Measurements from ENCODE around the gene SPATA31C1. TPM values are rescaled to one million over a fixed set of nuclear protein-coding genes. Genes with fewer than 3 reads are reported as not detected.

SPATA31C1 gene
- total RNA-seq, 3 donors from 2014 or later: not detected

DNA sequence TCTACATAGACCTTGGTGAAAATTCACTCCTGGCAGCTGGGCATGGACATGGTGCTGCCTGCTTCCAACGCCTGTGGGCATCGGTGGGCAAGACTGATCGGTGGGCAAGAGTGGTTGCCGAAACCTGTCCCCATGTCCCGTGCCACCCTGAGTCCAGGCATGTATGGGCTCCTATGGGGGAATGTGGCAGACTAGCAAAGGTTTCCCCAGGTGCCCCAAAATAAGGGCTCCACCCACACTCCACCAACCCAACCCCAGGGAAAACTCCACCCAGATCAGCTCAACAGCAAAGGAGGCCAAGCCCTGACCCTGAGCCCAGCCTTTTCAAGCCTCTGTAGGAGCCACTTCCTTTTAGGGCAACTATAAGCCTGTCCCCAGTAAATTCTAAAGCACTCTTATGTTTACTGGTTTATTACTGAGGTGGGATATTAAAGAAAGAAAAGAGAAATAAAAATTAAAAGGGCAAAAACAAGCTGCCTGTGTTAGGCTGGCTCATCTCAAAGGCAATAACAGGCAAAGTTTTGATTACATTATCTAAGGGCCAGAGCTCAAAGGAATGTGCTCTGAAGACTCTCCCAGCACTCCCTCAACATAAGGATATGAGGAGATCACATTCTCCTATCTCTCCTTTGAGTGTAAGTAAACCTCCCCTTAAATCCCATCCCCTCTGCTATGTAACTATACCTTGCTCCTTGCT, 44.0 kb upstream of the SPATA31C1 start:
- TF ChIP-seq, protein P1, sequence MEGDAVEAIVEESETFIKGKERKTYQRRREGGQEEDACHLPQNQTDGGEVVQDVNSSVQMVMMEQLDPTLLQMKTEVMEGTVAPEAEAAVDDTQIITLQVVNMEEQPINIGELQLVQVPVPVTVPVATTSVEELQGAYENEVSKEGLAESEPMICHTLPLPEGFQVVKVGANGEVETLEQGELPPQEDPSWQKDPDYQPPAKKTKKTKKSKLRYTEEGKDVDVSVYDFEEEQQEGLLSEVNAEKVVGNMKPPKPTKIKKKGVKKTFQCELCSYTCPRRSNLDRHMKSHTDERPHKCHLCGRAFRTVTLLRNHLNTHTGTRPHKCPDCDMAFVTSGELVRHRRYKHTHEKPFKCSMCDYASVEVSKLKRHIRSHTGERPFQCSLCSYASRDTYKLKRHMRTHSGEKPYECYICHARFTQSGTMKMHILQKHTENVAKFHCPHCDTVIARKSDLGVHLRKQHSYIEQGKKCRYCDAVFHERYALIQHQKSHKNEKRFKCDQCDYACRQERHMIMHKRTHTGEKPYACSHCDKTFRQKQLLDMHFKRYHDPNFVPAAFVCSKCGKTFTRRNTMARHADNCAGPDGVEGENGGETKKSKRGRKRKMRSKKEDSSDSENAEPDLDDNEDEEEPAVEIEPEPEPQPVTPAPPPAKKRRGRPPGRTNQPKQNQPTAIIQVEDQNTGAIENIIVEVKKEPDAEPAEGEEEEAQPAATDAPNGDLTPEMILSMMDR (IDR thresholded peaks at IDR 0.05): no peak
- H3K4me3 ChIP-seq: no peak overlapping the region
- DNase-seq (peak in 2 of 3 donors; percentile 47 to 57), ATAC-seq (peak; percentile 84)
- intact Hi-C loops (cut with DNase I, micrococcal nuclease): no loop called here
- H3K4me1 ChIP-seq (ENCODE audit: low read depth): peaks cover 4% of the 10 kb centered on the region
- no peaks in the 10 kb centered on the region for H3K36me3 ChIP-seq (ENCODE audit: low read depth)
- no peaks in the 10 kb centered on the region for H3K9me3 ChIP-seq

DNA sequence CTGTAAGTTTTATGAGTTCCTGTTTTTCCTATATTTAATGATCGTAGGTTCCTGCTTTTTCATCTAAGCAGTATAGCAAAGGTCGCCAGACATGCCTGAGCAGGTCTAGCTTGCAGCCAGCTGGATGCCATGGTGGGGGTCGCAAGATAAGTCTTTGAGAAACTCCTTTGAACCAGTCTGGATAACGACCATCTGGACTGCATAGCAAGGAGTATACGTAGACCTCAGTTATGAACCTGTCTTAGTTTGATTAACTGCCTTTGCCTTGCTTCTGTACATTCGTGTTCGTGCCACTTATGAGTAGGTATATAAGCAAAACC, 43.5 kb upstream of the SPATA31C1 start:
- intact Hi-C loops (cut with DNase I, micrococcal nuclease): no loop called here
- no peak for ATAC-seq
- Histone ChIP-seq H3K4me3 (no peak overlapping the region), H3K9me3 (no peaks in the 10 kb centered on the region), H3K36me3 (ENCODE audit: low read depth) (no peaks in the 10 kb centered on the region), H3K4me1 (ENCODE audit: low read depth) (peaks cover 8% of the 10 kb centered on the region)
- TF ChIP-seq, protein P1 (IDR thresholded peaks at IDR 0.05): no peak
- peak in 1 of 3 donors; percentile 25 for DNase-seq

DNA sequence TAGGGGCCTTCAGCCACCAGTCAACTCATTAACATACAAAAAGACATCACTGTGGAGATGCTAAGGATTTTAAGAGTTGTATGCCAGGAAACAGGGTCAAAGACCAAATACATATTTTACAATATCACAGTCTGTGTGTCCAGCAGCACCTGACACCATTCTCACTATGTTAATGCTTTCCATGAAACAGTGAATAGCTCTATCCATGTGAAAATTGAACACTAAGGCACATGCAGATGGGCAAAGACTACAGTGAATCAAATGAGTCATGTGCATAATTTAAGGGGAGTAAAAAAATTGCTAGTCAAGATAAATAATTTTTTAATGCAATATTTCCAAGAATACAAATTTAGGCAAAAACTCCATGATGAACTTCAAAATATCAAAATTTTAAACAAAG, 42.7 kb upstream of the SPATA31C1 start:
- TF ChIP-seq, protein P1 (IDR thresholded peaks at IDR 0.05): no peak
- no peaks in the 10 kb centered on the region for H3K36me3 ChIP-seq (ENCODE audit: low read depth)
- DNase-seq: no peak
- peaks cover 9% of the 10 kb centered on the region for H3K4me1 ChIP-seq (ENCODE audit: low read depth)
- no peaks in the 10 kb centered on the region for H3K9me3 ChIP-seq
- intact Hi-C loops (cut with DNase I, micrococcal nuclease): no loop called here
- ATAC-seq: no peak
- H3K4me3 ChIP-seq: no peak overlapping the region

DNA sequence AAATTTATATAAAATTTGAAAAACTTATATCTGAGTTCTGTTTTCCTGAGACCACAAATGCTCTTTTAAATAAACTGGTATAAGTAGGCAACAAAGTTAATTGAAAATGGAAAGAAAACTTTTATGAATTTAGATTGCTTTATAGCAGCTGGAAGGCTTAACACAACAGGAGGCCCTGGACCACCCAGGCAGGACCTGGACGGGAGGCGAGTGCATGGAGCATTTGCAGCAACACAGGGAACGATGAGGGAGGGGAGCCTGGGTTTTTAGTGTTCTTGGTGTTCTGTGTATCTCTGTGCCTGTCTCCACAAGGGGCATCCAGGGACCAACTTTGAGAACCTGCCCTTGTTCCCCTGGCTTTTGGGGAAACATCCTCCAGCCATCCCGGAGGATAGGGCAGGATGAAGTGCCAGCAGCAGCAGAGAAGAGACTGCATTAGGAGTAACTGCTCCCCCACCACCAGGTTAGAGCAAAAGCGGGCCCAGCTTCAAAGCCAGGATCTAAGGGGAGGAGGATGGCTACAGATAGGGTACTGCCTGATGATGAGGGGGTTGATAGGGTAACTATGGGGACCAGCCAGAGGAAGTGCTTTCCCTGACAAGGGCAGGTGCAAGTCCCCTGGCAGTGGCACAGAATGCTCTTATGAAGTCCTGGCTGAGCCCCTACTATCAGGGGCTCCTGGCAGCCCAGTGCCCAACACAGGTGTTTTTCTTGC, 41.8 kb upstream of the SPATA31C1 start:
- Histone ChIP-seq H3K36me3 (ENCODE audit: low read depth) (no peaks in the 10 kb centered on the region), H3K4me1 (ENCODE audit: low read depth) (peaks cover 9% of the 10 kb centered on the region), H3K9me3 (no peaks in the 10 kb centered on the region), H3K4me3 (no peak overlapping the region)
- DNase-seq (peak in 1 of 3 donors; percentile 24), ATAC-seq (no peak)
- TF ChIP-seq, protein P1 (IDR thresholded peaks at IDR 0.05): no peak
- intact Hi-C loops (cut with DNase I, micrococcal nuclease): no loop called here

DNA sequence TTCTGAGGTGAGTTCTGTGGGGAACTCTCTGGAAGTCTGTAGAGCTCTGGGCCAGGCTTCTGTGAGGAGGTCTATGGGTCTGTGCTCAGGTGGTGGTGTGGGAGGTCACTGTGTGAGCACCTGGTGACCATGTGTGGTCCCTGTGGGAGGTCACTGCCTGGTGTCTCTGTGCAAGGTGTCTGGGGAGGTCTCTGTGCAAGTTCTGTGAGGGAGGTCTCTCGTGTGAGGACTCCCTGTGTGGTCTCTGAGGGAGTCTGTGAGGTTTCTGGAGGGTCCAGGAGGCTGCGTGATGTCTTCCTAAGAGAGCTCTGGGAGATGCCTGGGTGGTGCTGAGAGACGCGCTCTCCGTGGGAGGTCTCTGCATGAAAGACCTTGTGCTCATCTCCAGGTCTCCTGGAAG, 41.1 kb upstream of the SPATA31C1 start:
- no peak overlapping the region for H3K4me3 ChIP-seq
- DNase-seq (no peak), ATAC-seq (no peak)
- intact Hi-C loops (cut with DNase I, micrococcal nuclease): no loop called here
- H3K9me3 ChIP-seq: no peaks in the 10 kb centered on the region
- H3K36me3 ChIP-seq (ENCODE audit: low read depth): no peaks in the 10 kb centered on the region
- TF ChIP-seq, protein P1 (IDR thresholded peaks at IDR 0.05): no peak
- H3K4me1 ChIP-seq (ENCODE audit: low read depth): peaks cover 9% of the 10 kb centered on the region

Measured in mucosa of descending colon (tissue), 3 donors.